Activated CD8-positive, alpha-beta memory T cell treated with anti-CD3 and anti-CD28 coated beads, Interleukin-2, amount 50 U/mL, for 1 hour (primary cell): ENCODE data around the gene MIDN.

Source experiments
- DNase-seq: peaks from one replicate; pipeline ENCODE4 v3.0.0-alpha.2; 2020; ENCODE audit errors: extremely low read depth

The MIDN gene

DNA sequence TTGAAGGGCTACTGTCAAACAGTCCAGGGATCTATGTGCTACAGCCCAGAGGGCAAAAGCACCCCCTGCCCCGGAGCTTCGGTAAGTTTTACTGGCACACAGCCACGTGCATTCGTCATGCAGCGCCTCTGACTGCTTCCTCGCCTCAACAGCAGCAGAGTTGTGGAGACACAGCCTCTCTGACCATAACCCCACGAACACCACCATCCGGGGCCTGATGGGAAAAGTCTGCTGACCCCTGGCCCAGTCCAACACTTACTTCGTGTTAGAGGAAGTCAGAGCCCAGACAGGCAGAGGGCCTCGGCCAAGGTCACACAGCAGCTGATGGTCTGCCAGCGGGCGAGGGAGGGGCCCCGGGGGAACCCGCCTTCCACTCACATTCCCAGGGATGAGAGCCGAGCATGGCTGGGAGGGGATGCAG lies 15.7 kb upstream of the MIDN start:
- DNase-seq = no peak

DNA sequence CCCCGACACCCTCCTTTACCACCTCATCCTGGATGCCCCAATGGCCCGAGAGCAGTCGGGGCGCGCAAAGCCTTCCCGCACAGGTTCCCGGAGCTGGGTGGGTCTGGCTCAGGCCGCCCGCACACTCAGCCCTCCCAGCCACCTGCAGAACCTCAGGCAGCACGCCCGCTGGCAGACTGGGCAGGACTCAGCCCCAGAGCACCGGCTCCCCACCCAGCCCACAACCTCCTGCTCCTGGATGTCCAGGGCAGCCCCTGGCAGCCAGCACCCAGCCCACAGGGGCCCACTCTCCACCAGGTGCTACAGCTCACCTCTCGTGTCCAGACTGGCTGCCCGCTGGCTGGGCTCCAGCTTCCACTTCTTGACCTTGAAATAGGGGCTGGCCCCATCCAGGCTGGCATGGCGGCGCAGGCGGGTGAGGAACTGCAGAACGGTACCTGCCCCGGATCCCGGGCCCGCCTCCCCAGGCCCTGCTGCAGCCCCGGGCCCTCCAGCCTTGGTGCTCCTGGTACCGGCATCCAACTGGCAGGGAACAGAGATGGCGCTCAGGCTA lies 15.2 kb upstream of the MIDN start:
- DNase-seq = no peak

GRCh38 chr19:1234051-1234954 lies 14.1 kb upstream of the MIDN start:
- DNase-seq = no peak

GRCh38 chr19:1234955-1235380 lies 13.4 kb upstream of the MIDN start:
- DNase-seq = no peak

DNA sequence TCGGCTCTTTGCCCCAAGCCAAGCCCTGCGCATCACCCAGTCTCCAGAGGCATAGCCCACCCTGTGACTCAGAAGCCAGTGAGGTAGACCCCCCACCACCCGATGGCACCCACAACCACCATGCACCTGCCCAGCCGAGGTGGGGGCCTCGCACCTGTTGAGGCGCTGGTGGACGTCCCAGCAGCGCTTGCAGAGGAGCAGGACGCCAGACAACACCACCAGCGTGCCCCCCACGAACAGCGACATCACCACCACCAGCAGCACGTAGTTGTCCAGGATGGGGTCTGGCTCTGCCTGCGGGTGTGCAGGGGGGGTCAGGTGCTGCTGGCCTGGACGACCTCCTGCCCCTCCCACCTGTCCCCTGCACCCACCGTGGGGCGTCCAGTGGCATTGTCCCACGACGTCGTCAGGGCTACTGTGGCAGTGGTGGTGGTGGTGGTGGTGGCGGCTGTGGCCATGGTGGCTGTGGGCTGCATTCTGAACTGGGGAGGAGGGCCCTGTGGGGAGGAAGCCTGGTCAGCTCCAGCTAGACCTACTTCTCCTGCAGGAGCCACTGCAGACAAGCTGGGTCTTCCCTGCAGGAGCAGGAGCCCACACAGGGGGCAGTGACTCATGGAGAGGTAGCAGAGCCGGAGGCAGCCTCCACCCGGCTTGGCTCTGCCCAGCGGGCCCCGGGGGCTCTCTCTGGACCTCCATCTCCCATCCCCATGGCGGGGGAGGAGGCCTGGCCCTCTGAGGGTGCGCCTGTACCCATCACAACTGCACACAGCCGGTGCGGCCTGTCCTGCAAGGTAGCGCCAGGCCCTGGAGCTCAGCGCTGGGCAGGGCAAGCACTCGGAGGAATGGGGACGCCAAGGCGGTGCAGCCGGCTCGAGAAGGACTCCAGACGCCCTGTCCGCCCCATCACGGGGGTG lies 12.5 kb upstream of the MIDN start:
- DNase-seq = no peak

DNA sequence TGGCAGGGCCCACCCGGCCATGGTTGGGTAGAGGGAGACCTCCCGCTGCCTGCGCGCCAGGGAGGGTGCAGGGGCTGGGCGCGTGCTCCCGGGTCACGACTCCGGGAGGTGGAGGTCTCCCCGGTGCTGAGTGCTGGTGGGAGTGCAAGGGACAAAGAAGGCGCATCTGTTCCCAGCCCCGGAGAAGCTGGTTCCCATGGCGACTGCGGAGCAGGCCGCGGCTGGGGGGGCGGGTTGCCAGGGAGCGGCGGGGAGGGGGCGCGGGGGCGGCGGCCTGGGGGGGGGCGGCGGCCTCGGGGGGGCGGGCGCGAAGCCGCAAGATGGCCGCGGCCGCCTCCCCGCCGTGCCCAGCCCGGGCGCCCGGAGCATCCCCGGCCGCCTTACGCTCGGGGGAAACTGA lies 11.8 kb upstream of the MIDN start:
- no peak for DNase-seq

- no peak for DNase-seq
Measured at GRCh38 chr19:1237027-1237659, 11.2 kb upstream of the MIDN start.

DNA sequence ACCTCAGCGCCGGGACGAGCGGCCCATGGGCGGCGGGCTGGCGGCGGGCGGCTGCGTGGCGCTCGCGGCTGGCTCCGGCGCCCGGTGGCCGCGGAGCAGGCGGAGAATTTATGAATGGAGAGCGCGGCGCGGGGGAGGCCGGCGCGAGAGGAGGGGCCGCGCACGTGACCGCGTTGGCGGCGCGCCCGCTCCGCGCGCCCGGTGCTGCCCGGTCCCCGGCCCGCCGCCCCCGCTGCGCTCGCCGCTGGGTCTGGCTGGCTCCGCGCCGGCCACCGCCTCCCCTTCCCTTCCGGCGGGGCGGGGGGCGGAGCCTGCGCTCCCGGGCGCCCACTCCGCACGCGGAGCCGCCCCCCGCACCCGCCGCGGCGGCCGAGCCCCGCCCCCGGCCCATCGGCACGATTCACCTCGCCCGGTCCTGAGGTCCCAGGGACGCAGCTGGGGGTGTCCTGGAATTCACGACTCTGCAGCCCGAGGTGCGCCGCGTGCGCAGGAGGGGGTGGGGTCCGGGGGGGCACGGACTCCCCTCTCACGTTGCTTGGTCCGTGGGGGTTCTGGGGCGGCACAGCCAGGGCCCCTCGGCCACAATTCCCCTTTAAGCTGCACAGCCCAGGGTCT lies 10.5 kb upstream of the MIDN start, which contains the start of gene CBARP:
Gene CBARP (minus strand): TSS at position 252 of the 615 bp plus-strand sequence. CDS start 1,905 bp downstream, outside the sequence.
- DNase-seq = no peak

GRCh38 chr19:1238369-1239303 lies 9.7 kb upstream of the MIDN start:
- DNase-seq = no peak

DNA sequence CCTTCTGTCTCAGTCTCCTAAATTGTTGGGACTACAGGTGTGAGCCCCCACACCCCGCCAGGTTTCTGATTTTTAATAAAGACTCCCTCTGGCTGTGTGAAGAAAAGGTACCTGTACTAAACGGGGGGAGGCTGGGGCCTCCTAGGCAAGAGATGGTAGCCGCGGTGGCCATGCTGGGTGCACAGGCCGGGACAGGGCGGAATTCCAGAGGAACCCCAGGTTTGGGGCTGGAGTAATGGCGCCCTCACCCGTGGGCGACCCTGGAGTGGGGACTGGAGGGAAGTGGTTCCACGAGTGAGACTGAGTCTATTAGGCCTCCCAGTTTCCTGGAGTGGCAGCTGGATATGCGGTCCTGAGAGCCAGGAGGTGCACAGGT lies 9.0 kb upstream of the MIDN start:
- DNase-seq = no peak

DNA sequence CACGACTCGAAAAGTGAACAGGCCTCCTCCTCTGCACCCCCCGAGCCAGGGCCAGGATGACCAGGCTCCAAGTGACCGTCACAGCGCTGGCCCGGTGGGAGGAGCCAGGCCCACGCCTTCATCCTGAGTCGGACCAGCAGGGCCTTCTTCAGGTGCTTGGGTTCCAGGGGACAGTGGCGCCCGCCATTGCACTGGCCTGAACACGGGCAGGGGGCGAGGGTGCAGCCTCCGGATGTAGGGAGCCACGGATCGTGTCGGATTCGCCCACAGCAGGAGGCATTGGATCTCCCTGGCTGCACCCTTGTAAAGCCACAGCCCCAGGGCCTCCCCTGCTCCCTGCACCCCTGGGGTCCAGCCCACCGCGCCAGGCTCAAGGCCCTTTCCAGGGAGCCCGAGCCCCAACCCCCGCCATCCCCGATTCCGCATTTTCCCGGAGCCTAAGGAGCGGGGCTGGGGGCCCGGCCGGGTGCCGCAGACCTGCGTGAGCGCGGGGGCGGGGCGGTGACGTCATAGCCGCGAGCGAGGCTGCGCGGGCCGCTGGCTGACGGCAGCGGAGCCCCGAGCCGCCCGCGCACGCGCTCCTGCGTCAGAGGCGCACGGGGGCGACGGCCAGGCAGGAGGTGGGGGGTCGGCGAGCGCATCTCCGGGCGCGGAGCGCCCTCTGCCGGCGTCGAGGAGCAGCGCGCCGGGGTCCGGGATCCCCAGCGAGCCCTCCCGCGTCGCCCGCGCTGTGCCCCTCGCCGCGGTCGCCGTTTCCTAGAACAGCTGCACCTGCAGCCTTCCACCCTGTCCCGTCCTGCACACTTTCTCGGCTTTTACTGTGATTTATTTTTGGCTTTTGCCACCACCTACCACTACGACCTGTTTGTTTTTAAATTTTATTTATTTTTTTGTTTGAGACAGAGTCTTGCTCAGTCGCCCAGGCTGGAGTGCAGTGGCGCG lies 8.3 kb upstream of the MIDN start:
- peak; percentile 86 for DNase-seq

- DNase-seq = no peak
Measured at GRCh38 chr19:1240925-1241324, 7.5 kb upstream of the MIDN start.

- DNase-seq = peak; percentile 81
Measured at GRCh38 chr19:1241417-1242095, 6.8 kb upstream of the MIDN start, which contains the start of gene ATP5F1D. Gene ATP5F1D, plus strand, starts transcription at chr19:1241751. Its CDS starts 100 bp downstream, at chr19:1241851.

- peak; percentile 80 for DNase-seq
Measured at GRCh38 chr19:1243768-1244692, 4.4 kb upstream of the MIDN start.

DNA sequence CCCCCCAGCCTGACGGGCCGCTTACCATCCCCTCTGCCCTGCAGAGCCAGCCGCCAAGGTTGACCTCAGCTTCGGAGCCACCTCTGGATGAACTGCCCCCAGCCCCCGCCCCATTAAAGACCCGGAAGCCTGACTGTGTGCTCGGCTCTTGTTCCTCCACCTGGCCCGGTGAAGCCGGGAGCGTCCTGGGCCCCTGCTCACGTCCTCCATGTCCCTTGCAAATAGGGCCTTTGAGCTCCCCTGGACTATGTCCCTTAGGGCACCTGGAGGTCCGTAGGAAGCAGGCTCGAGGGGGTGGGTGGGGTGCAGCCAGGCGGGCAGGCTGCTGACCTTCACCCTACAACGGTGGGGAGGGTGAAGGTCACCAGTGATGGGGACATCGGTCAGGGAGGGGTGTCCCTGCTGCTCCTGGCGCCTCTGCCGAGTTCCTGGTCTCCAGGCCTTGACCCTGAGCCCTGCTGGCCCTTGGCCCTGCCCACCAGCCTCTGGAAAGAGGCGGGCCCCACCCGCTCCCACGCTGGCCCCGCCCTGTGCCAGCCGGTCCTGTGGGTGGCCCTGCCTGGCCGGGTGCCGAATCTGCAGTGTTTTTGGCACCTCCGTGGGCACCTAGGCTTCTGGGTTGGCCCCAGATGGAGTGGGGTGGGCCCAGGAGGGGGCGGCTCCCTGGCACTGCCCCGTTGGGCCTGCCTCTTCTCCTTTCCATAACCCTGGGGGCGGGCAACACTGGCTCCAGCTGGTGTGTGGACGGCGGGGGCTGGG lies 3.5 kb upstream of the MIDN start:
- no peak for DNase-seq

- DNase-seq = no peak
Measured at GRCh38 chr19:1245494-1246264, 2.7 kb upstream of the MIDN start.
